ENCODE measurements around the gene TRPV2. TPM values are rescaled to one million over a fixed set of nuclear protein-coding genes. Genes with fewer than 3 reads are reported as not detected.

TRPV2 gene
- total RNA-seq, 2 donors from 2014 or later = 29.1 to 42.0 TPM

GRCh38 chr17:16459855-16460550, 44.6 kb downstream of the TRPV2 start:
- H3K36me3 Mint-ChIP-seq = no peaks in the 10 kb centered on the region
- H3K27ac Mint-ChIP-seq = peak overlapping the region in 1 of 2 donors; percentile 45
- no peaks in the 10 kb centered on the region for H3K9me3 Mint-ChIP-seq
- no peak for ATAC-seq
- no peak for DNase-seq (ENCODE audit: low spot score in 2 of 2)

- no peaks in the 10 kb centered on the region for H3K36me3 Mint-ChIP-seq
These were observed 45.6 kb downstream of the TRPV2 start for GRCh38 chr17:16460796-16461605.

GRCh38 chr17:16461606-16461866, 46.2 kb downstream of the TRPV2 start:
- no peak for DNase-seq (ENCODE audit: low spot score in 2 of 2)
- H3K27ac Mint-ChIP-seq = no peak overlapping the region
- no peak for ATAC-seq
- H3K9me3 Mint-ChIP-seq = no peaks in the 10 kb centered on the region
- no peaks in the 10 kb centered on the region for H3K36me3 Mint-ChIP-seq

More at GRCh38 chr17:16460796-16461605, 45.6 kb downstream of the TRPV2 start:
- H3K9me3 Mint-ChIP-seq = no peaks in the 10 kb centered on the region
- ATAC-seq = no peak
- H3K27ac Mint-ChIP-seq = peak overlapping the region; percentile 67 to 92
- DNase-seq (ENCODE audit: low spot score in 2 of 2) = no peak

- no peak for DNase-seq (ENCODE audit: low spot score in 2 of 2)
- no peaks in the 10 kb centered on the region for H3K9me3 Mint-ChIP-seq
- H3K36me3 Mint-ChIP-seq = no peaks in the 10 kb centered on the region
- ATAC-seq = no peak
- H3K27ac Mint-ChIP-seq = peak overlapping the region in 1 of 2 donors; percentile 55
These were observed 46.9 kb downstream of the TRPV2 start for GRCh38 chr17:16462070-16462864.

GRCh38 chr17:16463358-16464302, 48.3 kb downstream of the TRPV2 start:
- Mint-ChIP-seq H3K36me3 (no peaks in the 10 kb centered on the region), H3K27ac (no peak overlapping the region), H3K9me3 (no peaks in the 10 kb centered on the region)
- no peak for DNase-seq (ENCODE audit: low spot score in 2 of 2)
- ATAC-seq = no peak

- DNase-seq (ENCODE audit: low spot score in 2 of 2) = no peak
- no peak for ATAC-seq
- peak overlapping the region in 1 of 2 donors; percentile 27 for H3K27ac Mint-ChIP-seq
- H3K9me3 Mint-ChIP-seq = no peaks in the 10 kb centered on the region
- H3K36me3 Mint-ChIP-seq = no peaks in the 10 kb centered on the region
These were observed 49.1 kb downstream of the TRPV2 start for GRCh38 chr17:16464303-16465051.

- no peaks in the 10 kb centered on the region for H3K36me3 Mint-ChIP-seq
- DNase-seq (ENCODE audit: low spot score in 2 of 2) (no peak), ATAC-seq (no peak)
- no peaks in the 10 kb centered on the region for H3K9me3 Mint-ChIP-seq
- H3K27ac Mint-ChIP-seq = peak overlapping the region; percentile 27 to 88
These were observed 49.6 kb downstream of the TRPV2 start for GRCh38 chr17:16465052-16465312.

- Mint-ChIP-seq H3K27ac (no peak overlapping the region), H3K36me3 (no peaks in the 10 kb centered on the region), H3K9me3 (no peaks in the 10 kb centered on the region)
- ATAC-seq (peak in 1 of 2 donors; percentile 25), DNase-seq (ENCODE audit: low spot score in 2 of 2) (no peak)
These were observed 50.5 kb downstream of the TRPV2 start for GRCh38 chr17:16465861-16466338.

- no peak for ATAC-seq
These were observed 51.0 kb downstream of the TRPV2 start for GRCh38 chr17:16466407-16466806.

GRCh38 chr17:16467044-16467443, 51.7 kb downstream of the TRPV2 start:
- no peaks in the 10 kb centered on the region for H3K36me3 Mint-ChIP-seq
- H3K27ac Mint-ChIP-seq = no peak overlapping the region
- no peak for DNase-seq (ENCODE audit: low spot score in 2 of 2)
- ATAC-seq = no peak
- H3K9me3 Mint-ChIP-seq = no peaks in the 10 kb centered on the region

More at GRCh38 chr17:16466407-16466806, 51.0 kb downstream of the TRPV2 start:
- Mint-ChIP-seq H3K27ac (no peak overlapping the region), H3K9me3 (no peaks in the 10 kb centered on the region), H3K36me3 (no peaks in the 10 kb centered on the region)
- DNase-seq (ENCODE audit: low spot score in 2 of 2) = no peak

- H3K36me3 Mint-ChIP-seq = no peaks in the 10 kb centered on the region
- H3K9me3 Mint-ChIP-seq = no peaks in the 10 kb centered on the region
- ATAC-seq (no peak), DNase-seq (ENCODE audit: low spot score in 2 of 2) (no peak)
- peak overlapping the region in 1 of 2 donors; percentile 22 for H3K27ac Mint-ChIP-seq
These were observed 52.5 kb downstream of the TRPV2 start for GRCh38 chr17:16467886-16468285.

- Mint-ChIP-seq H3K36me3 (no peaks in the 10 kb centered on the region), H3K9me3 (no peaks in the 10 kb centered on the region), H3K27ac (no peak overlapping the region)
- DNase-seq (ENCODE audit: low spot score in 2 of 2) (no peak), ATAC-seq (no peak)
These were observed 53.1 kb downstream of the TRPV2 start for GRCh38 chr17:16468428-16468992.

- no peak for ATAC-seq
These were observed 54.9 kb downstream of the TRPV2 start for GRCh38 chr17:16470265-16470664.

GRCh38 chr17:16471295-16471694, 55.9 kb downstream of the TRPV2 start:
- Mint-ChIP-seq H3K9me3 (no peaks in the 10 kb centered on the region), H3K36me3 (no peaks in the 10 kb centered on the region), H3K27ac (peak overlapping the region; percentile 19 to 65)
- DNase-seq (ENCODE audit: low spot score in 2 of 2) (no peak), ATAC-seq (no peak)

More at GRCh38 chr17:16470265-16470664, 54.9 kb downstream of the TRPV2 start:
- H3K9me3 Mint-ChIP-seq = no peaks in the 10 kb centered on the region
- no peak for DNase-seq (ENCODE audit: low spot score in 2 of 2)
- peak overlapping the region in 1 of 2 donors; percentile 67 for H3K27ac Mint-ChIP-seq
- no peaks in the 10 kb centered on the region for H3K36me3 Mint-ChIP-seq

- no peak for DNase-seq (ENCODE audit: low spot score in 2 of 2)
- ATAC-seq = no peak
- H3K27ac Mint-ChIP-seq = no peak overlapping the region
- no peaks in the 10 kb centered on the region for H3K9me3 Mint-ChIP-seq
- no peaks in the 10 kb centered on the region for H3K36me3 Mint-ChIP-seq
These were observed 57.2 kb downstream of the TRPV2 start for GRCh38 chr17:16472539-16472938.

All from activated naive CD4-positive, alpha-beta T cell treated with anti-CD3 and anti-CD28 coated beads, Interleukin-2, amount 50 U/mL, for 72 hours (primary cell).